ENCODE results near the gene SDK1.
"Not testable (repeated sequence)": the region's sequence is repeated elsewhere in the genome, so short reads cannot be mapped to it uniquely, and the experiment has no call there.

SDK1 gene

DNA sequence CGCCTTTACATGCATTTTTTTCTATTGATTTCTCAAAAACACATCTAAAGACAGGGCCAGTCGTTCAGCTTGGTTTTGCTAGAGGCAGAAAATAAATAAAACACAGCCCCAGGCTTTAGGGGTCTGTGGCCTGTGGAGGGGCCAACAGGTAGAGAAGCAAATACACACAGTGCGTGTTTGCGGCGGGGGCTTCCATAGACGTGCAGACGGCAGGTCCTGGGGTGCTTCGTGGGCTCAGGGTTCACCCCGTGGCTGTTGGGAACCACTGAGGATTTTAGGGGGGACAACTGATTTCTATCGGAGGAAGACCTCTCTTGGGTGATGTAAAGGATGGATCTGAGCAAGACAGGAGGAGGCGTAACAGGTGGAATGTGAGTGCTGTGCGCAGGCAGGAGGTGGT lies 935.3 kb downstream of the SDK1 start:
- Histone ChIP-seq H3K27ac (no peak overlapping the region), H3K27me3 (no peaks in the 10 kb centered on the region), H3K4me3 (ENCODE audit: low read depth in 1 of 2, low read length in 1 of 2) (no peak overlapping the region), H3K9me3 (no peaks in the 10 kb centered on the region), H3K4me1 (ENCODE audit: control insufficient read depth in 1 of 2, insufficient read depth in 1 of 2, low read depth in 1 of 2, low read length in 1 of 2) (no peaks in the 10 kb centered on the region), H3K36me3 (no peaks in the 10 kb centered on the region)
- TF ChIP-seq CTCF (IDR thresholded peaks at IDR 0.05), result no peak

GRCh38 chr7:4236873-4237272 lies 935.8 kb downstream of the SDK1 start:
- H3K9me3 ChIP-seq; H3K27me3 ChIP-seq; H3K4me3 ChIP-seq (ENCODE audit: low read depth in 1 of 2, low read length in 1 of 2); H3K4me1 ChIP-seq (ENCODE audit: control insufficient read depth in 1 of 2, insufficient read depth in 1 of 2, low read depth in 1 of 2, low read length in 1 of 2); H3K36me3 ChIP-seq; H3K27ac ChIP-seq: not testable (repeated sequence)

DNA sequence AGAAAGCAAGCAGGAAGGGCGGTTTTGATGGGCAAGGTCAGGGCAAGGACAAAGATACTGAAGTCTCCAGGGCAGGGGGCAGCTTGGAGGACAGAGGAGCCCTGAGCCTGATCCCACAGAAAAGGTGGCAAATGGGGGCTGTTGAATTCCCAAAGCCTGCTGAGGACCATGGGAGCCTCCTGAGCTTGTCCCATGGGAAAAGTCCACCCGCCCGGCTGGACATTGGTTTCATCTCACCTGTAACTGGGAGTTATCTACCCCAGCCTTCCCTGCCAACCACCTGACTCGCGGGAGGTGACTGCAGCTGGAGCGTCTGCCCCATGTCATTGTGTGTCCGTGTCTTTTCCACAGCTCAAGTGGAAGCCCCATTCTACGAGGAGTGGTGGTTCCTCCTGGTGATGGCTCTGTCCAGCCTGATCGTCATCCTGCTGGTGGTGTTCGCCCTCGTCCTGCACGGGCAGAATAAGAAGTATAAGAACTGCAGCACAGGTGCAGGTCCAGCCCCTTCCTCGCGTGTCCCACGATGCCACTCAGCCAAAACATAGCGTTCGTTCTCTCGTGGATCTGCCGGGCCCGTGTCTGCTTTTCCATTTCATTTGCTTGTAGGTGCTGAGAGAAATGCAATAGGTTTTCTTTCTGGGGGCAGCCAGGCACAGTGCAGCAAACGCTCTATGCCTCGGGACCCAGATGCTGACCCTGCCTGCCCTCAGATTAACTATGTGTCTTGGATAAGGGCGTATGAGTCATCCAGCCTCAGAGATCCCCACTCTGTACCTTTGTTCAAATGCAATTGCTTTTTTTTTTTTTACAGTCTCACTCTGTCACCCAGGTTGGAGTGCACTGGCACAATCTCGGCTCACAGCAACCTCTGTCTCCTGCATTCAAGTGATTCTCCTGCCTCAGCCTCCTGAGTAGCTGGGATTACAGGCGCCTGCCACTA lies 936.5 kb downstream of the SDK1 start:
- Histone ChIP-seq H3K4me1 (ENCODE audit: control insufficient read depth in 1 of 2, insufficient read depth in 1 of 2, low read depth in 1 of 2, low read length in 1 of 2) (no peaks in the 10 kb centered on the region), H3K9me3 (no peaks in the 10 kb centered on the region), H3K27me3 (no peaks in the 10 kb centered on the region), H3K27ac (no peak overlapping the region), H3K36me3 (no peaks in the 10 kb centered on the region), H3K4me3 (ENCODE audit: low read depth in 1 of 2, low read length in 1 of 2) (no peak overlapping the region)
- TF ChIP-seq CTCF (IDR thresholded peaks at IDR 0.05), result no peak

DNA sequence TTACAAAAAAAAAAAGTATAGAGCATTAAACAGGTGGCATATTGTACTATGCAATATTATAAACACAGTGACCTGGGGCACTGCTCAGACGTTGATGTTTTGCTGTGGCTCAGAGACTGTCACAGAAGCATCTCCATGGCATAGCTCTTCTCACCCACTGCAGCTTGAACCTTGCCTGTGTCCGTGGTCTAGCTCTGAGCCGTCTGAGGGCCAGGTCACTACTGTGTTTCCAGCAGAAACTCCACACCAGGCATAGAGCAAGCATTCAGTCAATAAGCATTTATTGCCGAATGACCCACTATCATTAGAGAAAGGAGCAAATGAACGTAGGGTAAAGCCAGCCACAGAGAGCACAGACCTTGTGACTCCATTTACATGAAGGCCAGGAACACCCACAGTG lies 937.8 kb downstream of the SDK1 start:
- no peak overlapping the region for H3K27ac ChIP-seq
- H3K9me3 ChIP-seq, result no peaks in the 10 kb centered on the region
- no peaks in the 10 kb centered on the region for H3K27me3 ChIP-seq
- TF ChIP-seq CTCF (IDR thresholded peaks at IDR 0.05), result no peak
- H3K4me3 ChIP-seq (ENCODE audit: low read depth in 1 of 2, low read length in 1 of 2), result no peak overlapping the region
- H3K4me1 ChIP-seq (ENCODE audit: control insufficient read depth in 1 of 2, insufficient read depth in 1 of 2, low read depth in 1 of 2, low read length in 1 of 2), result no peaks in the 10 kb centered on the region
- no peaks in the 10 kb centered on the region for H3K36me3 ChIP-seq

DNA sequence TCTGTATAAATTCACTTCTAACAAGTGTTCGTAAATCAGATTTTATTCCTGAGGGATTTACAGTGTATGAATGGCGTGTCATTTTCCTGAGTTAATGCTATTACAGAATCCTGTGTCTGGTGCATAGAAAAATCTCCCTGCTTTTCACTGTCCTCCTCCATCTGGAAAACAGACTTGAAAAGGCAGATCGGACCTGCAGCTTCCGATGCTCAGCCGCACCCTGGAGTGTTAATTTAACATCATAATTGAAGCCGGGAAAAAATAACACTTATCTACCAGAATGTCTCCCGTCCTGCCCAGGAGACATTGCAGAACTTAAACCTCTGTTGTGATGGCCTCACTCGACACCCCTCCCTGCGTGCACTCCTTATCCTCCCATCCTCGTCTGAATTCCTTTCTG lies 939.0 kb downstream of the SDK1 start:
- no peak overlapping the region for H3K27ac ChIP-seq
- TF ChIP-seq CTCF (IDR thresholded peaks at IDR 0.05), result no peak
- H3K36me3 ChIP-seq, result no peaks in the 10 kb centered on the region
- no peaks in the 10 kb centered on the region for H3K4me1 ChIP-seq (ENCODE audit: control insufficient read depth in 1 of 2, insufficient read depth in 1 of 2, low read depth in 1 of 2, low read length in 1 of 2)
- H3K27me3 ChIP-seq, result no peaks in the 10 kb centered on the region
- H3K9me3 ChIP-seq, result no peaks in the 10 kb centered on the region
- H3K4me3 ChIP-seq (ENCODE audit: low read depth in 1 of 2, low read length in 1 of 2), result no peak overlapping the region

- Histone ChIP-seq H3K9me3 (no peaks in the 10 kb centered on the region), H3K4me3 (ENCODE audit: low read depth in 1 of 2, low read length in 1 of 2) (no peak overlapping the region), H3K4me1 (ENCODE audit: control insufficient read depth in 1 of 2, insufficient read depth in 1 of 2, low read depth in 1 of 2, low read length in 1 of 2) (no peaks in the 10 kb centered on the region), H3K27ac (no peak overlapping the region), H3K36me3 (no peaks in the 10 kb centered on the region), H3K27me3 (no peaks in the 10 kb centered on the region)
- TF ChIP-seq CTCF (IDR thresholded peaks at IDR 0.05), result no peak
These were observed 939.7 kb downstream of the SDK1 start for GRCh38 chr7:4240520-4241303.
